Liver (tissue), 3 donors: Measurements from ENCODE around the gene CEP350.

Experiments
- ATF3 ChIP-seq: IDR thresholded peaks from 2 replicates; pipeline ENCODE4 v1.6.1; 2016; ENCODE audit warnings: antibody characterized with exemption
- EGR1 ChIP-seq, 2 donors: IDR thresholded peaks; 2 replicates each; pipeline ENCODE4 v1.6.1; 2016 to 2018; ENCODE audit warnings: antibody characterized with exemption in 2 of 2, low read depth in 2 of 2
- FOXA2 ChIP-seq: IDR thresholded peaks from 2 replicates; pipeline ENCODE4 v1.6.1; 2016; ENCODE audit warnings: antibody characterized with exemption
- GABPA ChIP-seq, 2 donors: IDR thresholded peaks in 1 of 2; conservative IDR thresholded peaks in 1 of 2; 2 replicates each; pipeline ENCODE4 v1.6.1; 2016; ENCODE audit warnings: antibody characterized with exemption in 2 of 2, mild to moderate bottlenecking in 1 of 2, moderate library complexity in 1 of 2
- HNF4A ChIP-seq, 2 donors: conservative IDR thresholded peaks; 2 replicates each; pipeline ENCODE4 v1.6.1; 2016; ENCODE audit warnings: antibody characterized with exemption in 2 of 2, mild to moderate bottlenecking in 2 of 2
- HNF4G ChIP-seq: IDR thresholded peaks from 2 replicates; pipeline ENCODE4 v1.6.1; 2016; ENCODE audit warnings: antibody characterized with exemption
- RAD21 ChIP-seq, 2 donors: IDR thresholded peaks; 2 replicates each; pipeline ENCODE4 v1.6.1; 2016; ENCODE audit warnings: antibody characterized with exemption in 2 of 2, mild to moderate bottlenecking in 2 of 2
- REST ChIP-seq: IDR thresholded peaks from 2 replicates; pipeline ENCODE4 v1.6.1; 2016; ENCODE audit warnings: antibody characterized with exemption, mild to moderate bottlenecking
- SP1 ChIP-seq: IDR thresholded peaks from 2 replicates; pipeline ENCODE4 v1.6.1; 2018; ENCODE audit warnings: antibody characterized with exemption, mild to moderate bottlenecking
- TAF1 ChIP-seq: conservative IDR thresholded peaks from 2 replicates; pipeline ENCODE4 v1.6.1; 2016; ENCODE audit warnings: antibody characterized with exemption, mild to moderate bottlenecking
- YY1 ChIP-seq: IDR thresholded peaks from 2 replicates; pipeline ENCODE4 v1.6.1; 2016; ENCODE audit warnings: antibody characterized with exemption, mild to moderate bottlenecking
- ZBTB33 ChIP-seq: IDR thresholded peaks from 2 replicates; pipeline ENCODE4 v1.6.1; 2016; ENCODE audit warnings: antibody characterized with exemption
- TF ChIP-seq, protein P1 (sequence below): fragments of 150-350 bp; IDR thresholded peaks from 2 replicates; pipeline ENCODE4 v1.5.1; 2017; ENCODE audit warnings: improper control_type of control experiment, low read depth, low read length; ENCODE audit not compliant: missing input control
- TF ChIP-seq, protein P2 (sequence below): IDR thresholded peaks from 2 replicates; pipeline ENCODE4 v1.6.1; 2016; ENCODE audit warnings: antibody characterized with exemption
- donor health status: healthy.
- donor health status: healthy.

DNA sequence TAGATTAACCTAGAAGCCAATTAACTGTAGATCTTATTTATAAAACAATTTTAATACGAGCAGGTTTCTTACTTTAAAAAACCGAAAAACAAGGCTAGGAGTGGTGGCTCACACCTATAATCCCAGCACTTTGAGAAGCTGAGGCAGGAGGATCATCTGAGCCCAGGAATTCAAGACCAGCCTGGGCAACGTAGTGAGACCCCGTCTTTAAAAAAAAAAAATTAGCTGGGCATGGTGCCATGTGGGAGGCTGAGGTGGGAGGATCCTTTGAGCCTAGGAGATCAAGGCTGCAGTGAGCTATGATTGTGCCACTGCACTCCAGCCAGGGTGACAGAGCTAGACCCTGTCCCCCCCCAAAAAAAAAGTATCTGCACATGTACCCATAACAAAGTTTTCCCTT is 110.8 kb downstream of the CEP350 start:
- TF ChIP-seq, protein P1, sequence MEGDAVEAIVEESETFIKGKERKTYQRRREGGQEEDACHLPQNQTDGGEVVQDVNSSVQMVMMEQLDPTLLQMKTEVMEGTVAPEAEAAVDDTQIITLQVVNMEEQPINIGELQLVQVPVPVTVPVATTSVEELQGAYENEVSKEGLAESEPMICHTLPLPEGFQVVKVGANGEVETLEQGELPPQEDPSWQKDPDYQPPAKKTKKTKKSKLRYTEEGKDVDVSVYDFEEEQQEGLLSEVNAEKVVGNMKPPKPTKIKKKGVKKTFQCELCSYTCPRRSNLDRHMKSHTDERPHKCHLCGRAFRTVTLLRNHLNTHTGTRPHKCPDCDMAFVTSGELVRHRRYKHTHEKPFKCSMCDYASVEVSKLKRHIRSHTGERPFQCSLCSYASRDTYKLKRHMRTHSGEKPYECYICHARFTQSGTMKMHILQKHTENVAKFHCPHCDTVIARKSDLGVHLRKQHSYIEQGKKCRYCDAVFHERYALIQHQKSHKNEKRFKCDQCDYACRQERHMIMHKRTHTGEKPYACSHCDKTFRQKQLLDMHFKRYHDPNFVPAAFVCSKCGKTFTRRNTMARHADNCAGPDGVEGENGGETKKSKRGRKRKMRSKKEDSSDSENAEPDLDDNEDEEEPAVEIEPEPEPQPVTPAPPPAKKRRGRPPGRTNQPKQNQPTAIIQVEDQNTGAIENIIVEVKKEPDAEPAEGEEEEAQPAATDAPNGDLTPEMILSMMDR: no peak
- no peak for TF ChIP-seq FOXA2
- no peak for TF ChIP-seq RAD21 (IDR thresholded peaks at IDR 0.05)
- TF ChIP-seq, protein P2, sequence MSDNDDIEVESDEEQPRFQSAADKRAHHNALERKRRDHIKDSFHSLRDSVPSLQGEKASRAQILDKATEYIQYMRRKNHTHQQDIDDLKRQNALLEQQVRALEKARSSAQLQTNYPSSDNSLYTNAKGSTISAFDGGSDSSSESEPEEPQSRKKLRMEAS: no peak
- no peak for TF ChIP-seq HNF4A (conservative IDR thresholded peaks at IDR 0.05)
- TF ChIP-seq ZBTB33: no peak
- TF ChIP-seq ATF3: no peak
- TF ChIP-seq SP1: no peak
- no peak for TF ChIP-seq REST
- no peak for TF ChIP-seq GABPA (IDR thresholded peaks at IDR 0.05 in 1 of 2, conservative IDR thresholded peaks at IDR 0.05 in 1 of 2)
- no peak for TF ChIP-seq EGR1 (IDR thresholded peaks at IDR 0.05; ENCODE audit: low read depth in 2 of 2)
- TF ChIP-seq TAF1: no peak
- TF ChIP-seq HNF4G: no peak
- TF ChIP-seq YY1: no peak
